Testis (tissue), 2 donors: ENCODE results near the gene SLC16A1.

Experiments used
- POLR2A ChIP-seq: fragments of 450-650 bp; IDR thresholded peaks from one replicate; pipeline ENCODE4 v1.6.1; 2017; ENCODE audit warnings: antibody characterized with exemption, mild to moderate bottlenecking, moderate library complexity
- TF ChIP-seq, protein P1 (sequence below), 3 experiments: fragments of 450-650 bp in 2 of 3; fragments of 200-600 bp in 1 of 3; sonication (generic) in 1 of 3; IDR thresholded peaks; one replicate each; pipeline ENCODE4 v1.5.1; 2016 to 2019; ENCODE audit warnings: antibody characterized with exemption in 3 of 3, mild to moderate bottlenecking in 2 of 3, moderate library complexity in 1 of 3

DNA sequence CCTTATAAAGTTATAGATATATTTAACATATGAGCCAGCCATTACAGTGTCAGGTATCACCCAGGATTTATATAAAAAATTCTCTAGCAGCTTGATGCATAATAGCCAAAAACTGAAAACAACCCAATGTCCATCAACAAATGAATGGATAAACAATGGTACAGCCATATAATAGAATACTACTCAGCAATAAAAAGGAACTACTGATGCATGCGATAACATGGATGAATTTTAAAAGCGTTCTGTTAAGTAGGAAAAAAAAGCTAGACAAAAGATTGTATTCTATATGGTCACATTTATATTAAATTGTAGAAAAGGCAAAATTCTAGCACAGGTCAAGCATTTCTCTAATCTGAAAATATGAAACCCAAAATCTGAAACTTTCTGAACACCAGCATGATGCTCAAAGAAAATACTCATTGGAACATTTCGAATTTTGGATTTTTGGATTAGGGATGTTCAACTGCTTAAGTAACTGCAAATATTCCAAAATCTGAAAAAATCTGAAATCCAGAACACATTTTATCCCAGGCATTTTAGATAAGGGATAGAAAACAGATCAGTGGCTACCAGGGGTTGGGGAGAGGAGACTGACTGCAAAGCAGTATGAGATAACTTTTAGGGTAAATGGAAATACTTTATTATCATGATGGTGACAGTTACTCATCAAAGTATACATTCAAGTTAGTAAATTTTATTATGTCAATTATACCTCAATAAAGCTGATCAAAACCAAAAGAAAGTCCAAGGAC, 22.0 kb downstream of the SLC16A1 start:
- no peak for TF ChIP-seq POLR2A
- TF ChIP-seq, protein P1, sequence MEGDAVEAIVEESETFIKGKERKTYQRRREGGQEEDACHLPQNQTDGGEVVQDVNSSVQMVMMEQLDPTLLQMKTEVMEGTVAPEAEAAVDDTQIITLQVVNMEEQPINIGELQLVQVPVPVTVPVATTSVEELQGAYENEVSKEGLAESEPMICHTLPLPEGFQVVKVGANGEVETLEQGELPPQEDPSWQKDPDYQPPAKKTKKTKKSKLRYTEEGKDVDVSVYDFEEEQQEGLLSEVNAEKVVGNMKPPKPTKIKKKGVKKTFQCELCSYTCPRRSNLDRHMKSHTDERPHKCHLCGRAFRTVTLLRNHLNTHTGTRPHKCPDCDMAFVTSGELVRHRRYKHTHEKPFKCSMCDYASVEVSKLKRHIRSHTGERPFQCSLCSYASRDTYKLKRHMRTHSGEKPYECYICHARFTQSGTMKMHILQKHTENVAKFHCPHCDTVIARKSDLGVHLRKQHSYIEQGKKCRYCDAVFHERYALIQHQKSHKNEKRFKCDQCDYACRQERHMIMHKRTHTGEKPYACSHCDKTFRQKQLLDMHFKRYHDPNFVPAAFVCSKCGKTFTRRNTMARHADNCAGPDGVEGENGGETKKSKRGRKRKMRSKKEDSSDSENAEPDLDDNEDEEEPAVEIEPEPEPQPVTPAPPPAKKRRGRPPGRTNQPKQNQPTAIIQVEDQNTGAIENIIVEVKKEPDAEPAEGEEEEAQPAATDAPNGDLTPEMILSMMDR (IDR thresholded peaks at IDR 0.05) = no peak
